GM20000 (cell line): Measurements from ENCODE around the gene TSSC4.

Source experiments
- DNase-seq: peaks from one replicate; pipeline ENCODE4 v3.0.0; 2012; ENCODE audit warnings: low spot score
- TF ChIP-seq, protein P1 (sequence below): IDR thresholded peaks from 2 replicates; pipeline ENCODE4 v1.5.1; 2012; ENCODE audit warnings: mild to moderate bottlenecking, control low read depth; ENCODE audit errors: extremely low read depth, missing control alignments

The TSSC4 gene

DNA sequence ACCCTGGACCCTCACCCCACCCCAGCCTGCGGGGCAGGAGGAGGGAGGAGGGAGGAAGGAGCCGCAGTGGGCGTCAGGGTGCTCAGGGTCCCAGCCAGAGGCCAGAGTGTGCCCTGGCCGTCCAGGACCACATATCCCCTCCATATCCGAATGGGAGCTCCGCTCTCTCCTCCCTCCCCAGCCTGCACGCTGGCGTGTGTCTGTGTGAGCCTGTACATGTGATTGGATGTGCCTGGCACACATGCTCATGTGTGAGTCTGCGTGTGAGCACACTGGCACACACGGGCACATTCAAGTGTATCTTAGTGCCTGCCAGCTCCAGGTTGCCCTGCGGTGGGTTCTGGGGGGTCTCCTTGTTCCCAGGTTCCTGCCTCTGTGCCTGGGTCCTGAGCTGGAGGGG lies 8.1 kb downstream of the TSSC4 start:
- DNase-seq, result no peak
- TF ChIP-seq, protein P1, sequence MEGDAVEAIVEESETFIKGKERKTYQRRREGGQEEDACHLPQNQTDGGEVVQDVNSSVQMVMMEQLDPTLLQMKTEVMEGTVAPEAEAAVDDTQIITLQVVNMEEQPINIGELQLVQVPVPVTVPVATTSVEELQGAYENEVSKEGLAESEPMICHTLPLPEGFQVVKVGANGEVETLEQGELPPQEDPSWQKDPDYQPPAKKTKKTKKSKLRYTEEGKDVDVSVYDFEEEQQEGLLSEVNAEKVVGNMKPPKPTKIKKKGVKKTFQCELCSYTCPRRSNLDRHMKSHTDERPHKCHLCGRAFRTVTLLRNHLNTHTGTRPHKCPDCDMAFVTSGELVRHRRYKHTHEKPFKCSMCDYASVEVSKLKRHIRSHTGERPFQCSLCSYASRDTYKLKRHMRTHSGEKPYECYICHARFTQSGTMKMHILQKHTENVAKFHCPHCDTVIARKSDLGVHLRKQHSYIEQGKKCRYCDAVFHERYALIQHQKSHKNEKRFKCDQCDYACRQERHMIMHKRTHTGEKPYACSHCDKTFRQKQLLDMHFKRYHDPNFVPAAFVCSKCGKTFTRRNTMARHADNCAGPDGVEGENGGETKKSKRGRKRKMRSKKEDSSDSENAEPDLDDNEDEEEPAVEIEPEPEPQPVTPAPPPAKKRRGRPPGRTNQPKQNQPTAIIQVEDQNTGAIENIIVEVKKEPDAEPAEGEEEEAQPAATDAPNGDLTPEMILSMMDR, result no peak

DNA sequence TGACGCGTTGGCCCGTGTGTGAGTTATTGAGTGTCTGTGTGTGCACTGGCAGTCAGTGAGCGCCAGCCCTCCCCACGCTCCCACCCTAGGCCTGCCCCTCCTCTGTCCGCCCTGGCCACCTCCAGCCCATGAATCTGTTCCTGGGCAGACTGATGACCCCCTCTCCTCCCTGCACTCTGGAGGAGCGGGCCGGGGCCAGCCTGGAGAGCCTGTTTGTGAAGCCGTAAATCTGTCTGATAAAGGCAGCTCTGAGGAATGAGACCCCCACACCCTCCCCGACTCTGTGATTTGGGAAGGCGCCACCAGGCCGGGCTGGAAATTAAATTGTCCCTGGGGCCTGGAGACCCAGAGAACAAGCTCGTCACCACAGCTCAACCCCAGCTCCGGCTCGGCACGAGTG lies 8.6 kb downstream of the TSSC4 start:
- no peak for DNase-seq
- TF ChIP-seq, protein P1, result no peak

DNA sequence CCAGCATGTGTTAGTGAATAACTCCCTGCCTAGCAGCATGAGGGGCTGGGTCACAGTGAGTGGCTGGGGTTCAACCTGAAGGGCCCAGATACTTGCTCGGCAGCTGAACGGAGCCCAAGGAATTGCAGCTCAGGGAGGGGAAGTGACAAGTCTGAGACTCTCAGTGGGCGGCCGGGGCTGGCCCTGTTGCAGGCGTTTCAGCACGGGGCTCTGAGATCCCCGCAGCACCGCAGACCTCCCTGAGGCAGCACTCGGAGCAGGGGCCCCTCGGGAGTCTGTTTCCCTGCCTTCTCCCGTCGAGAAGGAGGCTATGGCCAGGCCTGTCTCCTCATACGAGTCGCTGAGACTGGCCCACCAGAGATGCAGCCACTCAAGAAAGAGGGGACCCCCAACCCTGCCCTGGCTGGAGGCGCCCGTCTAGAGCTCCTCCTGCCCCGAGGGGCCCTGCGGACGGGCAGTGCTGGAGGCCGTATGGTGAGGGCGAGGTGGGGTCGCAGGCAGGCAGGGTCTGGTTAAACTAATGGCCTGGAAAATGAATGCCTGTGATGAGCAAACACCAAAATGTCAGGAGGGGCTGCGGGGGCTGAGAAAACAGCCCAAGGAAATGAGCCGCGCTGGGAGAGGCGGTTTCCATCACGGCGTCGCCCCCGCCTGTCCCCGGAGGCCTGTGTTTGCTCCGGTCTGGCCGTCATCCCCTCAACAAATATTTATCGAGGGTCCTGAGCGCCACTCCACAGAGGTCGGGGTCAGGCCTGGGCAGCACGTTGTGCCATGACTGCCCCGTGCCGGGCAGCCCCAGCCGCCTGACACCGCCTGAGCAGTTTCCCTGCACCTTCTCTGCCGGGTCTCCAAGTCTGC lies 9.3 kb downstream of the TSSC4 start:
- no peak for DNase-seq
- TF ChIP-seq, protein P1, result no peak

GRCh38 chr11:2410616-2411015 lies 10.1 kb downstream of the TSSC4 start:
- no peak for DNase-seq
- TF ChIP-seq, protein P1, result no peak

DNA sequence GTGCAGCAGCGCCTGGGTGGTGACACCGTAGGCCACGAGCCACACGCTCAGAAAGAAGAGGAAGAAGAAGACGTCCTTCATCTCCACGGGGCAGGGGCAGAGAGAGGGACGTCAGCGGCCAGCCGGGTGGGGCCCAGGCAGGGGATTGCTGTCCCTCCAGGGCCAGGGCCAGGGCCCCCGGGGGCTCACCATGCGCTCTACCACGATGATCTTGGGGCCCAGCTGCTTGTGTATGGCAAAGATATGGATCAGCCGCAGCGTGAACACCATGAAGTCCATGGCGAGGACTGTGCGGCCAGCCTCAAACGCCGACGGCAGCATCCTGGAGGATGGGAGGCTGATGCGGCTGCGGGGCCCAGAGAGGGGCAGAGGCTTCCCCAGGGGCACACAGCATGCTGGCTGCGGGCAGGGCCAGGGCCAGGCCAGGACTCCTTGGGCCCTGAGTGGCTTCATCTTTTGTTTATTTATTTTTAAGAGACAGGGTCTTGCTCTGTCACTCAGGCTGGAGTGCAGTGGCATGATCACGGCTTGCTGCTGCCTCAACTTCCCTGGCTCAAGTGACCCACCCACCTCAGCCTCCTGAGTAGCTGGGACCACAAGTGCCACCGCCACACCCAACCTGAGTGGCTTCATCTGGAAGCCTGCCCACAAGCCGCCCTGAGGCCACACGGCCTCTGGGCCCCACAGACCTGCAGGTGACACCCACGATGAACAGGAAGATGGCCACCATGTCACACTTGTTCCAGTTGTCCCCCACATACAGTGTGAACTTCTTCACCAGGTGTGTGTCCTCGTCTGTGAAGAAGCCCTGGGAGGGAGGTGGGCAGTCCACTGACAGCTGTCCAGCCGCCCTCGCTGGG lies 11.1 kb downstream of the TSSC4 start:
- TF ChIP-seq, protein P1, result no peak

DNA sequence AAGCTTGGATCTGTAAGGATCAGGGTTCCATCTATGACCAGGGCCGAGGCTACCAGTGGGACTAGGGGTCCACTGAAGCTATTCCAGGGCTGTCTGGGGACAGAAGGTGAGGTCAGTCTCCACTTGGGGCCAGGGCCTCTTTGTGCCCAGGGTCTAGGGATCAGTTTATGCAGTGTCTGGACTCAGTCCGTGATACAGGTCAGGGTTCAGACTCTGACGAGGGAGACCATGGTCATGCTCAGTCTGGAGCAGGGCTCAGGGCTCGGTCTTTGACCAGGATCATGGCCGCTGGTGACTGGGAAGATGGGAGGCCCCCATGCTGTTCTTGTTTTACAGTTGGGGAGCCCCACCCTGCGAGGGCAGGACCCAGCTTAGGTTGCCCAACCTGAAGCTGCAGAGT lies 11.8 kb downstream of the TSSC4 start:
- TF ChIP-seq, protein P1, result no peak
- no peak for DNase-seq

More for the DNA sequence above, 11.1 kb downstream of the TSSC4 start:
- DNase-seq, result no peak
